ENCODE results near the gene COIL.

DNA sequence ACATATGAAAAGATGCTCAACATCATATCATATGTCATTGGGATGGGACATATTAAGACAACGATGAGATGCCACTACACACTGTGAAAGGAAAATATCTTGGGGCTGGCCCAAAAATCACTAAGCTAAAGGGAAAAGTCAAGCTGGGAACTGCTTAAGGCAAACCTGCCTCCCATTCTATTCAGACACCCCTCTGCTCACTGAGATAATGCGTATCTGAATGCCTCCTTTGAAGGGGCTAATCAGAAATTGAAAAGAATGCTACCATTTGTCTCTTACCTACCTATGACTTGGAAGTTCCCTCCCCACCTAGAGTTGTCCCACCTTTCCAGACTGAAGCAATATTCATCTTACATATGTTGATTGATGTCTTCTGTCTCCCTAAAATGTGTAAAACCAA is 35.8 kb downstream of the COIL start:
- TF ChIP-seq, protein P1, sequence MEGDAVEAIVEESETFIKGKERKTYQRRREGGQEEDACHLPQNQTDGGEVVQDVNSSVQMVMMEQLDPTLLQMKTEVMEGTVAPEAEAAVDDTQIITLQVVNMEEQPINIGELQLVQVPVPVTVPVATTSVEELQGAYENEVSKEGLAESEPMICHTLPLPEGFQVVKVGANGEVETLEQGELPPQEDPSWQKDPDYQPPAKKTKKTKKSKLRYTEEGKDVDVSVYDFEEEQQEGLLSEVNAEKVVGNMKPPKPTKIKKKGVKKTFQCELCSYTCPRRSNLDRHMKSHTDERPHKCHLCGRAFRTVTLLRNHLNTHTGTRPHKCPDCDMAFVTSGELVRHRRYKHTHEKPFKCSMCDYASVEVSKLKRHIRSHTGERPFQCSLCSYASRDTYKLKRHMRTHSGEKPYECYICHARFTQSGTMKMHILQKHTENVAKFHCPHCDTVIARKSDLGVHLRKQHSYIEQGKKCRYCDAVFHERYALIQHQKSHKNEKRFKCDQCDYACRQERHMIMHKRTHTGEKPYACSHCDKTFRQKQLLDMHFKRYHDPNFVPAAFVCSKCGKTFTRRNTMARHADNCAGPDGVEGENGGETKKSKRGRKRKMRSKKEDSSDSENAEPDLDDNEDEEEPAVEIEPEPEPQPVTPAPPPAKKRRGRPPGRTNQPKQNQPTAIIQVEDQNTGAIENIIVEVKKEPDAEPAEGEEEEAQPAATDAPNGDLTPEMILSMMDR (IDR thresholded peaks at IDR 0.05): no peak
- TF ChIP-seq POLR2A (IDR thresholded peaks at IDR 0.05): no peak
